Uterus (tissue), 4 donors: ENCODE data around the gene COX7A1. TPM values are rescaled to one million over a fixed set of nuclear protein-coding genes. Genes with fewer than 3 reads are reported as not detected.

Experiments
- DNase-seq, 2 donors: peaks; one replicate each; pipeline ENCODE4 v3.0.0-alpha.2; 2019 to 2020
- H3K27ac ChIP-seq, 2 donors: fragments of 200-600 bp; sonication (generic); 1 replicate in 1 of 2; 2 replicates in 1 of 2; pipeline ENCODE4 v1.5.1; 2016 to 2018
- H3K27me3 ChIP-seq, 2 donors: fragments of 200-600 bp; sonication (generic); one replicate each; pipeline ENCODE4 v1.5.1; 2018 to 2019; ENCODE audit warnings: control low read depth in 1 of 2
- H3K36me3 ChIP-seq, 2 donors: fragments of 200-600 bp; sonication (generic); one replicate each; pipeline ENCODE4 v1.5.1; 2019; ENCODE audit warnings: control low read depth in 1 of 2
- H3K4me1 ChIP-seq, 2 donors: fragments of 200-600 bp; sonication (generic); one replicate each; pipeline ENCODE4 v1.5.1; 2018 to 2019; ENCODE audit warnings: control low read depth in 1 of 2
- H3K4me3 ChIP-seq, 2 donors: fragments of 200-600 bp; sonication (generic); 1 replicate in 1 of 2; 2 replicates in 1 of 2; pipeline ENCODE4 v1.5.1; 2018 to 2019; ENCODE audit warnings: mild to moderate bottlenecking in 1 of 2
- H3K9me3 ChIP-seq, 2 donors: fragments of 200-600 bp; sonication (generic); one replicate each; pipeline ENCODE4 v1.5.1; 2019; ENCODE audit warnings: control low read depth in 1 of 2
- CTCF ChIP-seq, 4 experiments: fragments of 200-600 bp in 2 of 4; fragments of 450-650 bp in 2 of 4; sonication (generic) in 2 of 4; IDR thresholded peaks; one replicate each; pipeline ENCODE4 v1.5.1; 2016 to 2019; ENCODE audit warnings: antibody characterized with exemption in 4 of 4, mild to moderate bottlenecking in 2 of 4, moderate library complexity in 1 of 4
- POLR2A ChIP-seq, 2 donors: fragments of 450-650 bp; IDR thresholded peaks; one replicate each; pipeline ENCODE4 v1.6.1; 2016; ENCODE audit warnings: antibody characterized with exemption in 2 of 2, mild to moderate bottlenecking in 1 of 2, moderate library complexity in 1 of 2
- intact Hi-C: fragments of 100-400 bp; cut with DNase I; formaldehyde crosslinking; loops from one replicate; pipeline ENCODE4 v1.15.1; 2023; ENCODE audit warnings: low total_unique reads
- total RNA-seq, 4 donors: library from RNA; depleted of rRNA in 3 of 4; stranded (reverse); fragments of >200 nt in 3 of 4; gene quantifications; one replicate each; pipeline versions ENCODE4 v1.1.0 to v1.2.4, GENCODE V29; 2014 to 2023
- donor health status: DM: yes; HTN: yes; CAD: no.

The COX7A1 gene
- total RNA-seq, 4 donors from 2014 or later = 4.7 to 235 (median 65.2) TPM

- no peaks in the 10 kb centered on the region for H3K9me3 ChIP-seq
- H3K27me3 ChIP-seq = no peaks in the 10 kb centered on the region
- H3K4me3 ChIP-seq = no peak overlapping the region
- intact Hi-C loops = no loop called here
- H3K27ac ChIP-seq = no peak overlapping the region
- no peak for DNase-seq
- H3K4me1 ChIP-seq = no peaks in the 10 kb centered on the region
- no peak for TF ChIP-seq POLR2A (IDR thresholded peaks at IDR 0.05)
- TF ChIP-seq CTCF (IDR thresholded peaks at IDR 0.05) = no peak
- H3K36me3 ChIP-seq = no peaks in the 10 kb centered on the region
Observed at GRCh38 chr19:36120984-36121358, 31.3 kb downstream of the COX7A1 start.

GRCh38 chr19:36120092-36120983 lies 31.9 kb downstream of the COX7A1 start:
- Histone ChIP-seq H3K27ac (no peak overlapping the region), H3K4me1 (no peaks in the 10 kb centered on the region), H3K9me3 (no peaks in the 10 kb centered on the region), H3K4me3 (no peak overlapping the region), H3K36me3 (no peaks in the 10 kb centered on the region), H3K27me3 (no peaks in the 10 kb centered on the region)
- intact Hi-C loops = no loop called here
- DNase-seq = no peak
- TF ChIP-seq CTCF (IDR thresholded peaks at IDR 0.05) (no peak), POLR2A (IDR thresholded peaks at IDR 0.05) (no peak)

- Histone ChIP-seq H3K27me3 (no peaks in the 10 kb centered on the region), H3K4me1 (peaks cover 0 to 8% of the 10 kb centered on the region in 2 donors), H3K9me3 (no peaks in the 10 kb centered on the region), H3K4me3 (peak overlapping the region; percentile 73 to 90), H3K36me3 (no peaks in the 10 kb centered on the region), H3K27ac (peak overlapping the region in 1 of 2 donors; percentile 89)
- intact Hi-C loops = loop anchor here (10.0 kb wide), 1 partner anchor 61 kb away; the partner anchor contains the start of genes THAP8 and WDR62
- TF ChIP-seq POLR2A (IDR thresholded peaks at IDR 0.05) (no peak), CTCF (IDR thresholded peaks at IDR 0.05) (no peak)
- DNase-seq = no peak
Observed at GRCh38 chr19:36116344-36116637, 36.0 kb downstream of the COX7A1 start.

- peaks cover 0 to 8% of the 10 kb centered on the region in 2 donors for H3K4me1 ChIP-seq
- peak within 1 kb of the TSS; percentile 89 for H3K27ac ChIP-seq
- intact Hi-C loops = loop anchor here (10.0 kb wide), 1 partner anchor 61 kb away; the partner anchor contains the start of genes THAP8 and WDR62
- TF ChIP-seq CTCF (IDR thresholded peaks at IDR 0.05) (no peak), POLR2A (IDR thresholded peaks at IDR 0.05) (peak in 1 of 2 donors; percentile 77)
- no peaks in the 10 kb centered on the region for H3K27me3 ChIP-seq
- H3K9me3 ChIP-seq = no peaks in the 10 kb centered on the region
- peak in 1 of 2 donors; percentile 84 for DNase-seq
- H3K36me3 ChIP-seq = no peaks in the 10 kb centered on the region
- H3K4me3 ChIP-seq = peak within 1 kb of the TSS; percentile 78 to 90
Observed at GRCh38 chr19:36115453-36116343, 36.5 kb downstream of the COX7A1 start, which contains the start of gene TBCB. TBCB (plus strand) TSS chr19:36115468; CDS start chr19:36115561, 93 bp downstream.
